HG03354 (cell line): ENCODE measurements around the gene TEKT5.
"Not testable (repeated sequence)": the region's sequence is repeated elsewhere in the genome, so short reads cannot be mapped to it uniquely, and the experiment has no call there.

Source experiments
- ATAC-seq: cut with Tn5 transposase; IDR thresholded peaks from one replicate; pipeline ENCODE4 v1.9.1; 2021; ENCODE audit warnings: mild to moderate bottlenecking; ENCODE audit not compliant: unreplicated experiment, poor library complexity, severe bottlenecking

TEKT5 gene

DNA sequence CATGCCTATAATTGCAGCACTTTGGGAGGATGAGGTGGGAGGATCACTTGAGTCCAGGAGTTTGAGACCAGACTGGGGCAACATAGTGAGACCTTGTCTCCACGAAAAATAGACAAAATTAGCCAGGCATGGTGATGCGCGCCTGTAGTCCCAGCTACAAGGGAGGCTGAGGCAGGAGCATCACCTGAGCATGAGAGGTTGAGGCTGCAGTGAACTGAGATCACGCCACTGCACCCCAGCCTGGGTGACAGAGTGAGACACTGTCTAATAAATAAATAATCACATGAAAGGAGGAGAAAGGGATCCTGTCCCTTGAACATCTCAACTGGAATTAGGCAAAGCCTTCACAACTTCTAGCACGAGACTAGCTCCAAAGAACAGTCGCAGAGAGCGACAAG, 53.2 kb downstream of the TEKT5 start:
- no peak for ATAC-seq

GRCh38 chr16:10640934-10641333, 53.8 kb downstream of the TEKT5 start:
- ATAC-seq: no peak

GRCh38 chr16:10638101-10638500, 56.6 kb downstream of the TEKT5 start:
- no peak for ATAC-seq

- no peak for ATAC-seq
Measured at GRCh38 chr16:10637337-10638037, 57.2 kb downstream of the TEKT5 start.

GRCh38 chr16:10635365-10636021, 59.2 kb downstream of the TEKT5 start:
- ATAC-seq: no peak

DNA sequence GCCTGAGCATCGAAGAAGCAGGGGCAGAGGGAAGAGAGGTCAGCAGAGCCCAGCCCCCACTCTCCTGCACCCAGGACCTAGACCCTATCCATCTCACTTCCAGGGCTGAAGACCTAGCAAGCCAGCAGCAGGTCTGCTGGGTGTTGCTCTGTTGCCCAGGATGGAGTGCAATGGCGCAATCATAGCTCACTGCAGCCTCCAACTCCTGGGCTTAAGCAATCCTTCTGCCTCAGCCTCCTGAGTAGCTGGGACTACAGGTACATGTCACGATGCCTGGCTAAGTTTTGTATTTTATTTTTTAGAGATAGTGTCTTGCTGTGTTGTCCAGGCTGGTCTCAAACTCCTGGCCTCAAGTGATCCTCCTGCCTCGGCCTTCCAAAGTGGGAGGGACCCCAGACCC, 61.3 kb downstream of the TEKT5 start:
- not testable (repeated sequence) for ATAC-seq

DNA sequence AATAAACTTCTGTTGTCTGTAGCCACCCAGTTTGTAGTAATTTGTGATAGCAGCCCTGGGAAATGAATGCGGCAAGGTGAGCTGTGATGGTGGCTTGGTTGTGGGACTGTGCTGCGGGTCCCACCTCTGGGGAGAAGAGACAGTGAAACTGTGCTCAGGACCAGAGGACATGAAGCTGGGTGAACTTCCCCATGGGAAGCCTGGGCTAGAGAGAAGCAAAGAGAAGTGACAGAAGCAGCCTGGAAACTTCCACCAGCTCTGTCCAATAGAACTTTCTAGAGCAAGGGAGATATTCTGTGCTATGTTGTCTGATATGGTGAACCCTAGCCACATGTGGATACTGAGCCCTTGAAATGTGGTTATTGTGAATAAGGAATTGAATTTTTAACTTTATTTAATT, 62.8 kb downstream of the TEKT5 start:
- no peak for ATAC-seq

- no peak for ATAC-seq
Measured at GRCh38 chr16:10629592-10629963, 65.2 kb downstream of the TEKT5 start.

- ATAC-seq: no peak
Measured at GRCh38 chr16:10625595-10626357, 69.0 kb downstream of the TEKT5 start.

GRCh38 chr16:10624527-10624926, 70.2 kb downstream of the TEKT5 start:
- no peak for ATAC-seq

GRCh38 chr16:10623059-10623458, 71.7 kb downstream of the TEKT5 start:
- ATAC-seq: no peak

GRCh38 chr16:10622036-10622921, 72.5 kb downstream of the TEKT5 start:
- no peak for ATAC-seq

GRCh38 chr16:10621216-10621949, 73.3 kb downstream of the TEKT5 start:
- ATAC-seq: not testable (repeated sequence)

DNA sequence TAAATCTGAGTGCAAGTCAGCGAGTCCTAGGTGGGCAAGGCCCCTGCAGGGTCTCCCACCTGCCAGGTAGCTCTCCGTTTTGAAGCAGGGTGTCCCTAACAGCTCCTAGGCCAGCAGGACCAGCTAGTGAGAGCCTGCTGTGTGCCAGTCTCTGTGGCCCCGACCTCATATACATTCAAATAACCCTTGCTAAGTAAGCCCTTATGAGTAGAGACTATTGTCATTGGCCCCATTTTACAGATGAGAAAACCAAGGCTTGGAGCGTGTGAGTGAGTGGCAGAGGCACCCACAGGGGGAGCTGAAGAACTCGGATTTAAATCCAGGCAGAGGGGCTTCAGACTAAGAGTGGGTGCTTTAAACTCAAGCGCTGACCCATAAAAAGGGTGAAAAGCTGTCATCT, 74.6 kb downstream of the TEKT5 start:
- ATAC-seq: no peak

GRCh38 chr16:10619271-10619849, 75.4 kb downstream of the TEKT5 start:
- ATAC-seq: no peak

- ATAC-seq: no peak
Measured at GRCh38 chr16:10618710-10619209, 76.0 kb downstream of the TEKT5 start.

DNA sequence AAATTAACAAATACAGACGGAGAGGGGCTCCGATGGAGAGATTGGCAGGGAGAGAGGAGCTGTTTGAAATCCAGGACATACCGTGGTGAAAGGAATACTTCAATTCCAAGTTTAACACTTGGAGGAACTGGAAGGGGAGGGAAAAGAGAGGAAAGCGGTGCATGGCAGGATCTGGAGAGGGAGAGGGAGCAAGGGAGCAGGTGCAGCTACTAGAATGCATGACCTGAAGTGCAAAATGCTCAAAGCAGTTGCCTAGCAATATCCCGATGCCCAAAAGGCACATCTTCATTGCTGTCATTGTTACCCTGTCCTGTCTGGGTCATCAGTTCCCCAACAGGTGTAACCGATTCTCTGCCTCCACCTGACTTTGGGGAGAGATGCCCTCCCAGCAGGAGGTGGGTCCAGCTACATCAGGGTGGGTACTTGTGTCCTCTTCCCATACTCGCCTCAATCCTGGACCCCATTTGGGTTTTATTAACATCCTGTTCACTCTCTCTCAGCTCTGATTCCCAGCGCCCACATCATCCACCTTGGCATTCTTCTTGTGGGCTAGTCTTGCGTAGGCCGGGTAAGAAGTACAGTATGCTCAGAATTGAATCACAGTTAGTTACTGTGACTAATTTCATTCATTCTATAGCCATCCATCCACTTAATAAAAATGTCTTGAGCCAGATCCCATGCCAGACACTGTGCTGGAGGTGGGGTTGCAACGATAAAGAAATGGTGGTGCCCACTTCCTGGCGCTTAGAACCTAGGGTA, 76.9 kb downstream of the TEKT5 start:
- no peak for ATAC-seq
